HUES6 (cell line): ENCODE measurements around the gene TBC1D5.
A peak's percentile ranks its signal among the peaks of the same experiment; 100 is the strongest.

Source experiments
- H3K27ac ChIP-seq: 2 replicates; pipeline ENCODE4 v1.7.0; 2013; ENCODE audit warnings: low read depth, mild to moderate bottlenecking, low read length, inconsistent platforms
- H3K27me3 ChIP-seq: 2 replicates; pipeline ENCODE4 v1.6.1; 2013; ENCODE audit warnings: low read length; ENCODE audit not compliant: control insufficient read depth, insufficient read depth
- H3K36me3 ChIP-seq: 2 replicates; pipeline ENCODE4 v1.6.1; 2013; ENCODE audit warnings: low read length; ENCODE audit not compliant: control insufficient read depth, insufficient read depth
- H3K4me1 ChIP-seq: 2 replicates; pipeline ENCODE4 v1.6.1; 2013; ENCODE audit warnings: low read length; ENCODE audit not compliant: control insufficient read depth, insufficient read depth
- H3K4me3 ChIP-seq: 2 replicates; pipeline ENCODE4 v1.5.1; 2013; ENCODE audit warnings: low read depth, low read length
- H3K9ac ChIP-seq: one replicate; pipeline ENCODE4 v1.6.1; 2013; ENCODE audit warnings: mild to moderate bottlenecking, low read length
- H3K9me3 ChIP-seq: 2 replicates; pipeline ENCODE4 v1.6.1; 2013; ENCODE audit warnings: low read depth, low read length; ENCODE audit not compliant: control insufficient read depth, insufficient read depth

The TBC1D5 gene

GRCh38 chr3:17749281-17749680 is 6.8 kb upstream of the TBC1D5 start:
- Histone ChIP-seq H3K27ac (no peak overlapping the region), H3K9ac (no peak overlapping the region), H3K4me1 (no peaks in the 10 kb centered on the region), H3K27me3 (no peaks in the 10 kb centered on the region), H3K9me3 (no peaks in the 10 kb centered on the region), H3K4me3 (no peak overlapping the region), H3K36me3 (no peaks in the 10 kb centered on the region)

GRCh38 chr3:17747890-17748247 is 5.4 kb upstream of the TBC1D5 start:
- Histone ChIP-seq H3K27ac (no peak overlapping the region), H3K27me3 (no peaks in the 10 kb centered on the region), H3K4me1 (0 out of 2 replicates have a peak, but pooled peaks cover 5% of the 10 kb centered on the region), H3K4me3 (no peak overlapping the region), H3K36me3 (no peaks in the 10 kb centered on the region), H3K9ac (no peak overlapping the region), H3K9me3 (no peaks in the 10 kb centered on the region)

- Histone ChIP-seq H3K4me1 (0 out of 2 replicates have a peak, but pooled peaks cover 5% of the 10 kb centered on the region), H3K27ac (no peak overlapping the region), H3K4me3 (no peak overlapping the region), H3K36me3 (no peaks in the 10 kb centered on the region), H3K9me3 (no peaks in the 10 kb centered on the region), H3K9ac (no peak overlapping the region), H3K27me3 (no peaks in the 10 kb centered on the region)
Measured at GRCh38 chr3:17747174-17747889, 4.9 kb upstream of the TBC1D5 start.

GRCh38 chr3:17745894-17746293 is 3.5 kb upstream of the TBC1D5 start:
- Histone ChIP-seq H3K9ac (no peak overlapping the region), H3K27me3 (no peaks in the 10 kb centered on the region), H3K27ac (no peak overlapping the region), H3K4me1 (peaks cover 8% of the 10 kb centered on the region), H3K4me3 (no peak overlapping the region), H3K9me3 (no peaks in the 10 kb centered on the region), H3K36me3 (no peaks in the 10 kb centered on the region)

- no peak overlapping the region for H3K9ac ChIP-seq
- H3K4me3 ChIP-seq: no peak overlapping the region
- no peak overlapping the region for H3K27ac ChIP-seq
- peaks cover 13% of the 10 kb centered on the region for H3K4me1 ChIP-seq
- no peaks in the 10 kb centered on the region for H3K36me3 ChIP-seq
- H3K27me3 ChIP-seq: no peaks in the 10 kb centered on the region
- no peaks in the 10 kb centered on the region for H3K9me3 ChIP-seq
Measured at GRCh38 chr3:17745301-17745700, 2.9 kb upstream of the TBC1D5 start.

GRCh38 chr3:17744693-17745092 is 2.3 kb upstream of the TBC1D5 start:
- H3K4me1 ChIP-seq: peaks cover 13% of the 10 kb centered on the region
- H3K9ac ChIP-seq: no peak overlapping the region
- no peaks in the 10 kb centered on the region for H3K9me3 ChIP-seq
- H3K27ac ChIP-seq: no peak overlapping the region
- H3K27me3 ChIP-seq: no peaks in the 10 kb centered on the region
- H3K4me3 ChIP-seq: no peak overlapping the region
- no peaks in the 10 kb centered on the region for H3K36me3 ChIP-seq

- Histone ChIP-seq H3K4me3 (peak overlapping the region; percentile 75; the same call in 1 of the 2 replicates), H3K27ac (no peak overlapping the region), H3K27me3 (no peaks in the 10 kb centered on the region), H3K4me1 (peaks cover 22% of the 10 kb centered on the region), H3K9ac (no peak overlapping the region), H3K9me3 (no peaks in the 10 kb centered on the region), H3K36me3 (no peaks in the 10 kb centered on the region)
Measured at GRCh38 chr3:17743658-17743995, 1.2 kb upstream of the TBC1D5 start.

GRCh38 chr3:17742880-17743657 is 638 bp upstream of the TBC1D5 start:
- Histone ChIP-seq H3K4me1 (peaks cover 22% of the 10 kb centered on the region), H3K36me3 (no peaks in the 10 kb centered on the region), H3K4me3 (peak overlapping the region; percentile 75), H3K27ac (peak overlapping the region; percentile 94), H3K9me3 (no peaks in the 10 kb centered on the region), H3K9ac (peak overlapping the region; percentile 93), H3K27me3 (no peaks in the 10 kb centered on the region)

- H3K4me3 ChIP-seq: peak overlapping the region; percentile 75
- peaks cover 22% of the 10 kb centered on the region for H3K4me1 ChIP-seq
- peak overlapping the region; percentile 93 for H3K9ac ChIP-seq
- H3K27me3 ChIP-seq: no peaks in the 10 kb centered on the region
- H3K36me3 ChIP-seq: no peaks in the 10 kb centered on the region
- H3K9me3 ChIP-seq: no peaks in the 10 kb centered on the region
- H3K27ac ChIP-seq: peak overlapping the region; percentile 94
Measured at GRCh38 chr3:17741621-17742101, 770 bp downstream of the TBC1D5 start.

GRCh38 chr3:17740721-17741141 is 1.7 kb downstream of the TBC1D5 start:
- peak overlapping the region; percentile 75 for H3K4me3 ChIP-seq
- no peak overlapping the region for H3K27ac ChIP-seq
- H3K9ac ChIP-seq: peak overlapping the region; percentile 7
- no peaks in the 10 kb centered on the region for H3K9me3 ChIP-seq
- no peaks in the 10 kb centered on the region for H3K27me3 ChIP-seq
- H3K36me3 ChIP-seq: no peaks in the 10 kb centered on the region
- peaks cover 22% of the 10 kb centered on the region for H3K4me1 ChIP-seq

- Histone ChIP-seq H3K27ac (no peak overlapping the region), H3K36me3 (no peaks in the 10 kb centered on the region), H3K27me3 (no peaks in the 10 kb centered on the region), H3K9ac (no peak overlapping the region), H3K9me3 (no peaks in the 10 kb centered on the region), H3K4me3 (no peak overlapping the region), H3K4me1 (peaks cover 22% of the 10 kb centered on the region)
Measured at GRCh38 chr3:17738921-17739320, 3.5 kb downstream of the TBC1D5 start.
